Measurements from ENCODE around the gene ASB4.
"Not testable (repeated sequence)": the region's sequence is repeated elsewhere in the genome, so short reads cannot be mapped to it uniquely, and the experiment has no call there.

The ASB4 gene, protein sequence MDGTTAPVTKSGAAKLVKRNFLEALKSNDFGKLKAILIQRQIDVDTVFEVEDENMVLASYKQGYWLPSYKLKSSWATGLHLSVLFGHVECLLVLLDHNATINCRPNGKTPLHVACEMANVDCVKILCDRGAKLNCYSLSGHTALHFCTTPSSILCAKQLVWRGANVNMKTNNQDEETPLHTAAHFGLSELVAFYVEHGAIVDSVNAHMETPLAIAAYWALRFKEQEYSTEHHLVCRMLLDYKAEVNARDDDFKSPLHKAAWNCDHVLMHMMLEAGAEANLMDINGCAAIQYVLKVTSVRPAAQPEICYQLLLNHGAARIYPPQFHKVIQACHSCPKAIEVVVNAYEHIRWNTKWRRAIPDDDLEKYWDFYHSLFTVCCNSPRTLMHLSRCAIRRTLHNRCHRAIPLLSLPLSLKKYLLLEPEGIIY

GRCh38 chr7:95485391-95486123 is at the start of gene ASB4:
TSS of gene ASB4 (plus strand) at chr7:95485943. CDS start at chr7:95485972, 29 bp downstream.
- no peak for DNase-seq (ENCODE audit: low read depth)

DNA sequence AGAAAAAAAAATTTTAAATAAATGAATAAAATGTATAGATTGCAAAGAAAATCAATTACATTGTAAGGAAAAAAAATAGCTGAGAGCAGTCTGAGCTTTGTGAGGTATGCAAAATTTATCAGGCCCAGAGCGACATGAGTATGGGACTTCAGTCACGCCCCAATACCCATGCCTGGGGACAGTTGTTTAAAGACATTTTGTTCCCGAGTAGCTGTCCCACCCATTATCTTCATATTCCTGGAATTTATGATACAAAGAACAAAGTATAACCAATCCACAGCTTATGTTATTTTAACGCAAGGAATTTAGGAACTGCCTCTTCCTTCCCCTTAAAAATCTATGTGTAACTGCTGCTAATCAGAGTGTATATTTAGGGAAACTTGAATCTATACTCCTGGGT is 49.3 kb upstream of the ASB4 start:
- no peak for DNase-seq (ENCODE audit: low read depth)

GRCh38 chr7:95440394-95441038 is 45.2 kb upstream of the ASB4 start:
- no peak for DNase-seq (ENCODE audit: low read depth)

- DNase-seq (ENCODE audit: low read depth): no peak
Measured at GRCh38 chr7:95441042-95441823, 44.5 kb upstream of the ASB4 start.

GRCh38 chr7:95444796-95445195 is 40.9 kb upstream of the ASB4 start:
- DNase-seq (ENCODE audit: low read depth): no peak

GRCh38 chr7:95446618-95447017 is 39.1 kb upstream of the ASB4 start:
- no peak for DNase-seq (ENCODE audit: low read depth)

DNA sequence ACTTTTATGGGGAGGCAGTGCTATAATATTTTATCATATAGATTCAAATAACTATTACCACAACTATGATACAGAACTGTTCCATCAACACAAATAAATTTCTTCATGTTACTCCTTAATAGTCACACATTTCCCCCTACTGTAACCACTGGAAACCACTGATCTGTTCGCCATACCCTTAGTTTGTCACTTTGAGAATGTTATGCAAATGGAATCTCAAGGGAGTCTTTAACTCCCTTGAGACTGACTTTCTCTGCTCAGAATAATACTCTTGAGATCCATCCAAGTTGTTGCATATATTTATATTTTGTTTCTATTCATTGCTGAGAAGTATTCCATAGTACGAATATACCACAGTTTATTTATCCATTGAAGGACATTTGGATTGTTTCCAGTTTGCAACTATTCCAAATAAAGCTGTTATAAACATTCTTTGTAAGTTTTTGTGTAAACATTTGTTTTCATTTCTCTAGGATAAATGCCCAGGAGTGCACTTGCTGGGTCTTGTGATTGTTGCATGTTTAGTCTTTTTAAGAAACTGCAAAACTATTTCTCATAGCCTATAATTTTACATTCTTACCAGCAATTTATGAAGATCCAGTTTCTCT is 31.2 kb upstream of the ASB4 start:
- no peak for DNase-seq (ENCODE audit: low read depth)

GRCh38 chr7:95457947-95458346 is 27.8 kb upstream of the ASB4 start:
- DNase-seq (ENCODE audit: low read depth): no peak

DNA sequence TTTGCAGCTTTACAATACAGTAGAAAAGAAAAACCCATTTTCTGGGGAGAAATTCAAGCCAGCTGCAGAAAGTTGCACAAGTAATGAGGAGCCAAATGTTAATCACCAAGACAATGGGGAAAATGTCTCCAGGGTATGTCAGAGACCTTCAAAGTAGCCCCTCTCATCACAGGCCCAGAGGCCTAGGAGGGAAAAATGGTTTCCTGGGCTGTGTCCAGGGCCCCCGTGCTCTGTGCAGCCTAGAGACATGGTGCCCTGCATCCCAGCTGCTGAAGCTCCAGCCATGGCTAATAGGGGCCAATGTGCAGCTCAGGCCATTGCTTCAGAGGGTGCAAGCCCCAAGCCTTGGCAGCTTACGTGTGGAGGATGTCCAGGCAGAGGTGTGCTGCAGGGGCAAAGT is 25.1 kb upstream of the ASB4 start:
- DNase-seq (ENCODE audit: low read depth): not testable (repeated sequence)

GRCh38 chr7:95467912-95468607 is 17.7 kb upstream of the ASB4 start:
- no peak for DNase-seq (ENCODE audit: low read depth)

DNA sequence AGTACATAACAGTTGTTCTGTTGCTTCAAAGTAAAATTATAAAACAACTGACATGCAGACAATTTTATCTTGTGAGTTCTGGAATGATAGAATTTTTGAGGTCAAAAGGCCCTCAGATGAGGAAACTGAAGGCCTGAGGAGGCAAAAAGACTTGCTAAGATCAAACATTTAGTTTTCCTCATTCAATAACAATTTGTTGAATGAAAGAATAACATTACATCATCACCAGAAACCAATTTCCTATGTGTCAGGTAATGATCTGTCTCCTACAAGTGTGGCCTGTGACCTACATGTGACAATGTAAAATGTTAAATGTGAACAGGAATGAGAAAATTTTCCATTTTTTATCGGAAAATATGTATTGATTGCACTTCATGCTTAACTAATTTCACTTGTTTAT is 16.6 kb upstream of the ASB4 start:
- no peak for DNase-seq (ENCODE audit: low read depth)

DNA sequence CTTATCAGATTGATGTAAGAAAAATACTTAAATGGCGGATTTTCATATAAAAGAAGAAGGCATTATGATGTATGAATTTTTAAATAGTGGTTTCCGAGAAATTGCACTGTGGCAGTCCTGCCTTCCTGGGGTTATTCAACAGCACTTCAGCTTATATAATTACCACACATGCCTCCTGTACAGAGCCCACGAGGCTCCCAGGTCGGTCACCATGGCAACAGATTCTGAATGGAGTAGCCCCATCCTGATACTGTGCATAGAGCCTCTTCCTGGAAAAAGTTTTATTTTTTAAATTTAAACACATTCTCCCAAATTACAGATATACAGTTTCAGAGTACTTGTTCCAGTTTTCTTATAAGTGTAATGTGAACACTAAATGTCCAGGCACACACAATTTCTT is 15.9 kb upstream of the ASB4 start:
- DNase-seq (ENCODE audit: low read depth): no peak

- DNase-seq (ENCODE audit: low read depth): no peak
Measured at GRCh38 chr7:95470452-95470851, 15.3 kb upstream of the ASB4 start.

DNA sequence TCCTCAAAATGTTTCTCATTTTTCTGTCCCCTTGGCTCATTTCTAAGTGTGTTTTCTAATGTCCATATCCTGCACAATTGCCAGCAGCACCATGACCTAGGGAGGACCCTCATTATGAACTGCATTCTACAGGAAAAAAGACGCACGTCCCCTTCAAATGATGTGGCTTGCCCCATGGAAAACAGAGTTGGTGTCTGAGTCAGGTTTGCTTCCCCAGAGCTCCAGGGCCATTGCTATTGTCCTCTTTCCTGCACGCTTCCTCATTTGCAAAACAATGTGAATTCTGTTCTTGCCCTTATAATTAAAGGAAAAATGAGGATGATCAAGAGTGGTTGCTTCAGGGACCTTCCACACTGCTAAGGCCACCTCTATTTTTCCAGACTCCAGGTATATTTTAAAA is 14.7 kb upstream of the ASB4 start:
- DNase-seq (ENCODE audit: low read depth): no peak

DNA sequence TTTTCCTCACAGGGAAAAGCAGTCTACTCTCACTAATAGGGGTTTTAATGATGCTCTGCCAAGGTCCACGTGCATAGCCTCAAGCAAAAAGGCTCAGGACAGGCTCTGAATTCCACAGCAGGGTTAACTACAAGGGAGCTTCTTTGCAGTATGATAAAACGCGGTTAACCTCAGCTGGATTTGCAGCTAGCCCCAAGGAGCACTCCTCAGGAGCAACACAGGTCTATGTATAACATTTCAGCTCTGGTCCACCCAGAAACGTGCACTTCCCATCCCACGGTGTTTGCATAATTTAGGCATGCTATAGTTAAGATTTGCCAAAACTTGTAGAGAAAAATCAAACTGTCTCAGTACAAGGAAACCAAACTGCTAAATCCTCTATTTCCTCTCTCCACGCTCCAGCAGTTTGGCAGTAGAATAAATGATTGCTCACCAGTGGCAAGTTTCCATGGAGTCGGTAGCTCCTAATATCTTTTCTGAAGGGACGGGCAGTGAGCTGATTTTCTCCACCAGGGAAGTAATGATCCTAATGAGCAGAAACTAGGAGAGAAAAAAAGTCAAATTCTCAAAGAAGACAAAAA is 13.1 kb upstream of the ASB4 start:
- no peak for DNase-seq (ENCODE audit: low read depth)

- no peak for DNase-seq (ENCODE audit: low read depth)
Measured at GRCh38 chr7:95473276-95473985, 12.3 kb upstream of the ASB4 start.

DNA sequence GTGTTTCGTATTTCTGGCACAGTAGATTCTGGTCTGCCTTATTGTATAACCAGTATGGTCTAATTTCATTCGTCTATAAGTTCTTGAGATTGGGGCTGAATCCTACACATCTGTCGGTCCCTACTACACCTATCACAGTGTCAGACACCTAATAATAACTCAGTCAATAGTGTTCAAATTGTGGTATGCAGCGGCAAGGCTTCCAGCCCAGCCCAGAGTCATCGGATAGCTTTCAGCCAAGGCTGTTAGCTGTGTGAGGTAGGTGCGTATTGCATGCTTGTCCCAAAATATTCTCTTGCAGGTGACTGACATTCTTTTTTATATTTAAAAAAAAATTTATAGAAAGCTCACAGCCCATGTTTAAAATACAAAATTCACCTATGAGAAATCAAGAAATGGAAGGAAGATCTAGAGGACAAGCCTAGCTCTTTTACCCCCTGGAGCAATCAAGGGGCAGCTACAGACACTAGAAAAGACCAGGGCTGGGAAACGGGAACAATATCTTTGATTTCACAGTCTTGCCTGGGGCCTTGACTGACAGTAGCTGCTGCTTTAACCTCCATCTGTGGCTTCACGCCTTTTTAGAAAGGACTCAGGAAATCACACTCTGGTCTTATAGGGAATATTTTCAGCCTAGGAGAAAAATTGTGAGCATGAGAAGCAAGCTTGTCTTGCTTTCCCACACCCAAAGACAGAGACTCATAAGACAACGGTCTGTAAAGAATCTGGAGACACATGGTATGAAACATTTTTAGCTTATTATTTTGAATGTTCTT is 9.5 kb upstream of the ASB4 start:
- DNase-seq (ENCODE audit: low read depth): no peak

- peak; percentile 29 for DNase-seq (ENCODE audit: low read depth)
Measured at GRCh38 chr7:95476904-95477594, 8.7 kb upstream of the ASB4 start.
